B cell (primary cell): ENCODE results near the gene MMAB. TPM values are rescaled to one million over a fixed set of nuclear protein-coding genes. Genes with fewer than 3 reads are reported as not detected.

Experiments used
- ATAC-seq: fragments of 200-7000 bp; cut with Tn5 transposase; one replicate; pipeline ENCODE4 v1.10.0; 2021; ENCODE audit warnings: low read depth, mild to moderate bottlenecking, moderate number of reproducible peaks, moderate library complexity
- CTCF ChIA-PET: fragments of 350-600 bp; sonication (Branson Sonifier 250); formaldehyde crosslinking; loops from one replicate; lab custom pipeline; 2021; ENCODE audit warnings: antibody characterized with exemption, inconsistent platforms; lab: Charles Lee
- POLR2A ChIA-PET: fragments of 350-600 bp; sonication (Branson Sonifier 250); formaldehyde crosslinking; loops from one replicate; lab custom pipeline; 2021; ENCODE audit warnings: antibody characterized with exemption; lab: Charles Lee
- DNase-seq: peaks from one replicate; pipeline ENCODE4 v3.0.0; 2013
- H2AFZ ChIP-seq: 2 replicates; pipeline ENCODE4 v1.6.1; 2012; ENCODE audit warnings: mild to moderate bottlenecking, low read depth, low read length; ENCODE audit not compliant: insufficient read depth, poor library complexity, severe bottlenecking
- H3K27ac ChIP-seq, 2 donors: 1 replicate in 1 of 2; 2 replicates in 1 of 2; pipeline ENCODE4 v1.5.1; 2012 to 2013; ENCODE audit warnings: low read length in 2 of 2, mild to moderate bottlenecking in 2 of 2, moderate library complexity in 1 of 2
- H3K27me3 ChIP-seq, 4 experiments: fragments of 200-600 bp in 1 of 4; sonication (generic) in 1 of 4; replicated peaks in 1 of 4; 1 replicate in 2 of 4; 2 replicates in 2 of 4; pipeline versions ENCODE4 v1.6.1 to v1.7.0; 2013 to 2016; ENCODE audit warnings: low read length in 3 of 4, mild to moderate bottlenecking in 2 of 4, mixed read lengths in 1 of 4, moderate library complexity in 1 of 4; ENCODE audit not compliant: insufficient read depth in 4 of 4, control insufficient read depth in 3 of 4; ENCODE audit errors: control extremely low read depth in 1 of 4
- H3K36me3 ChIP-seq, 2 experiments: replicated peaks in 1 of 2; 1 replicate in 1 of 2; 2 replicates in 1 of 2; pipeline versions ENCODE4 v1.6.1 to v1.7.1; 2013; ENCODE audit warnings: low read length in 1 of 2; ENCODE audit not compliant: insufficient read depth in 2 of 2, control insufficient read depth in 1 of 2; ENCODE audit errors: control extremely low read depth in 1 of 2, extremely low read depth in 1 of 2
- H3K4me1 ChIP-seq, 2 donors: fragments of 200-600 bp in 1 of 2; sonication (generic) in 1 of 2; 1 replicate in 1 of 2; 2 replicates in 1 of 2; pipeline versions ENCODE4 v1.5.1 to v1.6.1; 2013 to 2017; ENCODE audit warnings: low read length in 2 of 2; ENCODE audit not compliant: control insufficient read depth in 2 of 2, insufficient read depth in 2 of 2
- H3K4me2 ChIP-seq: replicated peaks from 2 replicates; pipeline ENCODE3; 2012; ENCODE audit warnings: mild to moderate bottlenecking, low read depth, low read length; ENCODE audit not compliant: poor library complexity, severe bottlenecking
- H3K4me3 ChIP-seq, 5 experiments: fragments of 200-600 bp in 1 of 5; sonication (generic) in 1 of 5; 1 replicate in 3 of 5; 2 replicates in 2 of 5; pipeline versions ENCODE4 v1.5.1 to v1.7.0; 2011 to 2016; ENCODE audit warnings: low read length in 4 of 5, mild to moderate bottlenecking in 4 of 5, low read depth in 2 of 5, control low read depth in 1 of 5, moderate library complexity in 1 of 5; ENCODE audit not compliant: insufficient read depth in 1 of 5; ENCODE audit errors: control extremely low read depth in 1 of 5, extremely low read depth in 1 of 5
- H3K79me2 ChIP-seq: fragments of 200-600 bp; sonication (generic); one replicate; pipeline ENCODE4 v1.6.0; 2016; ENCODE audit warnings: low read length; ENCODE audit not compliant: control insufficient read depth, insufficient read depth
- H3K9ac ChIP-seq: fragments of 200-600 bp; sonication (generic); 2 replicates; pipeline ENCODE4 v1.6.1; 2017; ENCODE audit warnings: mild to moderate bottlenecking, low read length, moderate library complexity
- H3K9me3 ChIP-seq, 3 donors: one replicate each; pipeline versions ENCODE4 v1.6.1 to v1.7.1; 2013; ENCODE audit warnings: low read length in 2 of 3; ENCODE audit not compliant: control insufficient read depth in 2 of 3, insufficient read depth in 1 of 3; ENCODE audit errors: control extremely low read depth in 1 of 3
- H4K20me1 ChIP-seq: 2 replicates; pipeline ENCODE4 v1.6.0; 2012; ENCODE audit warnings: mild to moderate bottlenecking, low read length; ENCODE audit not compliant: insufficient read depth, control insufficient read depth, poor library complexity, severe bottlenecking
- H3K27ac Mint-ChIP-seq: one replicate; pipeline ENCODE4 v1.8.0; 2021; ENCODE audit warnings: mixed read lengths
- H3K27me3 Mint-ChIP-seq: one replicate; pipeline ENCODE4 v1.8.0; 2021; ENCODE audit warnings: mixed read lengths
- H3K4me1 Mint-ChIP-seq: one replicate; pipeline ENCODE4 v1.8.0; 2021; ENCODE audit warnings: mixed read lengths
- H3K4me3 Mint-ChIP-seq: one replicate; pipeline ENCODE4 v1.8.0; 2021; ENCODE audit warnings: mixed read lengths
- H3K9me3 Mint-ChIP-seq: one replicate; pipeline ENCODE4 v1.8.0; 2022; ENCODE audit warnings: mixed read lengths; ENCODE audit not compliant: insufficient read depth
- CTCF ChIP-seq: fragments of 200-600 bp; IDR thresholded peaks from one replicate; pipeline ENCODE4 v1.8.0; 2022; ENCODE audit warnings: antibody characterized with exemption, mild to moderate bottlenecking
- EZH2 ChIP-seq: IDR thresholded peaks from 2 replicates; pipeline ENCODE4 v1.6.1; 2012; ENCODE audit warnings: borderline replicate concordance, low read depth, mild to moderate bottlenecking, moderate library complexity, low read length; ENCODE audit not compliant: insufficient read depth, poor library complexity, severe bottlenecking
- WGBS: methylation state at CpG from one replicate; pipeline ENCODE4 v1.1.5; 2013; ENCODE audit warnings: missing lambda C conversion rate; ENCODE audit not compliant: insufficient coverage; 5-methylcytosine and 5-hydroxymethylcytosine counted together
- intact Hi-C: fragments of 100-400 bp; cut with micrococcal nuclease; formaldehyde crosslinking; loops from one replicate; pipeline ENCODE4 v1.10.0; 2022
- polyA plus RNA-seq: library from polyadenylated mRNA; depleted of rRNA; stranded (reverse); fragments of >200 nt; gene quantifications from 2 replicates; pipeline ENCODE4 v1.2.3, GENCODE V29; 2012
- total RNA-seq, 2 donors: library from RNA; stranded (reverse); fragments of 120-200 nt in 1 of 2; gene quantifications; 1 replicate in 1 of 2; 2 replicates in 1 of 2; pipeline versions ENCODE4 v1.2.3 to v1.2.4, GENCODE V29; 2013 to 2022

Gene MMAB
- total and polyA plus RNA-seq, 2 donors (not counting 1 experiment from before 2014, with no cell fraction given), result 15.0 to 20.5 TPM

GRCh38 chr12:109617491-109617890, 44.2 kb upstream of the MMAB start:
- Histone ChIP-seq H3K9me3 (peaks cover 0 to 1% (median 0%) of the 10 kb centered on the region in 3 donors), H4K20me1 (no peaks in the 10 kb centered on the region), H3K36me3 (no peaks in the 10 kb centered on the region), H3K79me2 (no peaks in the 10 kb centered on the region), H3K4me3 (no peak overlapping the region), H3K27me3 (peaks cover 0 to 18% (median 1%) of the 10 kb centered on the region in 4 experiments), H3K27ac (no peak overlapping the region), H3K4me1 (no peaks in the 10 kb centered on the region), H2AFZ (no peak overlapping the region), H3K9ac (no peak overlapping the region), H3K4me2 (no peak overlapping the region)
- ChIA-PET POLR2A (no interaction called here), CTCF (no interaction called here)
- no peak for ATAC-seq
- H3K27ac Mint-ChIP-seq, result no peak overlapping the region
- TF ChIP-seq EZH2 (no peak), CTCF (no peak)
- no peaks in the 10 kb centered on the region for H3K9me3 Mint-ChIP-seq
- 73% methylated on average over 5 of the region's 10 CpGs for WGBS
- peaks cover 26% of the 10 kb centered on the region for H3K27me3 Mint-ChIP-seq
- DNase-seq, result no peak
- intact Hi-C loops, result no loop called here
- no peak overlapping the region for H3K4me3 Mint-ChIP-seq
- H3K4me1 Mint-ChIP-seq, result peaks cover 3% of the 10 kb centered on the region

GRCh38 chr12:109615556-109616229, 42.4 kb upstream of the MMAB start:
- Mint-ChIP-seq H3K27ac (no peak overlapping the region), H3K27me3 (peaks cover 33% of the 10 kb centered on the region), H3K4me1 (no peaks in the 10 kb centered on the region), H3K4me3 (no peak overlapping the region), H3K9me3 (no peaks in the 10 kb centered on the region)
- Histone ChIP-seq H3K9me3 (peaks cover 0 to 4% (median 0%) of the 10 kb centered on the region in 3 donors), H3K9ac (no peak overlapping the region), H3K4me1 (no peaks in the 10 kb centered on the region), H3K4me2 (no peak overlapping the region), H2AFZ (no peak overlapping the region), H4K20me1 (no peaks in the 10 kb centered on the region), H3K27me3 (peaks cover 0 to 12% (median 2%) of the 10 kb centered on the region in 4 experiments), H3K36me3 (no peaks in the 10 kb centered on the region), H3K27ac (no peak overlapping the region), H3K79me2 (no peaks in the 10 kb centered on the region), H3K4me3 (no peak overlapping the region)
- CTCF ChIA-PET, result interaction anchor here (0.6 kb wide), 1 partner anchor 361 kb away, joined by 4 read pairs; no protein-coding TSS in a partner anchor
- WGBS, result 69% methylated on average over 5 of the region's 14 CpGs
- ATAC-seq (no peak), DNase-seq (no peak)
- POLR2A ChIA-PET, result no interaction called here
- TF ChIP-seq EZH2 (no peak), CTCF (no peak)
- intact Hi-C loops, result no loop called here
